Lung microvascular endothelial cell (primary cell): ENCODE data around the gene VPS37B. TPM values are rescaled to one million over a fixed set of nuclear protein-coding genes. Genes with fewer than 3 reads are reported as not detected.

Experiments used
- total RNA-seq: library from RNA; depleted of rRNA; stranded (reverse); fragments of >200 nt; gene quantifications from 2 replicates; pipeline ENCODE4 v1.2.1, GENCODE V29; 2014

VPS37B gene
- total RNA-seq, 1 donor from 2014 or later, result 9.1 TPM

Other genes with a start within 250 kb of the VPS37B start
- gene HCAR2, start 192.8 kb downstream of the VPS37B start, total RNA-seq, result not detected in 2 replicates
- not detected in 2 replicates for gene HCAR3, start 179.3 kb downstream of the VPS37B start, total RNA-seq
- under 0.01 TPM in 1 of 2 replicates, not detected in the other for gene HCAR1, start 165.3 kb downstream of the VPS37B start, total RNA-seq
- gene DENR, start 143.3 kb downstream of the VPS37B start, total RNA-seq, result 25.6 and 27.7 TPM in 2 replicates
- 0.22 and 0.40 TPM in 2 replicates for gene CCDC62, start 121.6 kb downstream of the VPS37B start, total RNA-seq
- gene HIP1R, start 60.7 kb downstream of the VPS37B start, total RNA-seq, result 28.2 and 49.5 TPM in 2 replicates
- gene ABCB9, start 70.3 kb upstream of the VPS37B start, total RNA-seq, result 5.0 TPM in 2 replicates
- 7.2 and 9.1 TPM in 2 replicates for gene OGFOD2, start 79.1 kb upstream of the VPS37B start, total RNA-seq
- 145 and 160 TPM in 2 replicates for gene ARL6IP4, start 84.6 kb upstream of the VPS37B start, total RNA-seq